ENCODE results near the gene FBLN1.

DNA sequence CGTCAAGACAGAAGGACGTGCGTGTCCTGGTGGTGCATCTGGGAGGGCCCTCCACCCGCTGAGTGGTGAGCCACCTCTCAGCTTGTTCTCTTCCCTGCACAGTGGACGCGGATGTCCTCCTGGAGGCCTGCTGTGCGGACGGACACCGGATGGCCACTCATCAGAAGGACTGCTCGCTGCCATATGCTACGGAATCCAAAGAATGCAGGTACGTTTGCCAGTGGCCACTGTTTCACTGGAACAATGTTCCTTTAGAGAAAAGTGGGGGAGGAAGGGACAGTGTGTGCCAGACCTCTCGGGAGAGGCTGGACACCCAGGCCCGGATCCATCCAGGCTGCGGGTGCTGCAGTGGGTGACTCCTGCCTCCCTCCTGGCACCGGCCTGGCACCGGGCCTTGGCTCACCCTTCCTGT lies 15.9 kb downstream of the FBLN1 start:
- TF ChIP-seq, protein P1, sequence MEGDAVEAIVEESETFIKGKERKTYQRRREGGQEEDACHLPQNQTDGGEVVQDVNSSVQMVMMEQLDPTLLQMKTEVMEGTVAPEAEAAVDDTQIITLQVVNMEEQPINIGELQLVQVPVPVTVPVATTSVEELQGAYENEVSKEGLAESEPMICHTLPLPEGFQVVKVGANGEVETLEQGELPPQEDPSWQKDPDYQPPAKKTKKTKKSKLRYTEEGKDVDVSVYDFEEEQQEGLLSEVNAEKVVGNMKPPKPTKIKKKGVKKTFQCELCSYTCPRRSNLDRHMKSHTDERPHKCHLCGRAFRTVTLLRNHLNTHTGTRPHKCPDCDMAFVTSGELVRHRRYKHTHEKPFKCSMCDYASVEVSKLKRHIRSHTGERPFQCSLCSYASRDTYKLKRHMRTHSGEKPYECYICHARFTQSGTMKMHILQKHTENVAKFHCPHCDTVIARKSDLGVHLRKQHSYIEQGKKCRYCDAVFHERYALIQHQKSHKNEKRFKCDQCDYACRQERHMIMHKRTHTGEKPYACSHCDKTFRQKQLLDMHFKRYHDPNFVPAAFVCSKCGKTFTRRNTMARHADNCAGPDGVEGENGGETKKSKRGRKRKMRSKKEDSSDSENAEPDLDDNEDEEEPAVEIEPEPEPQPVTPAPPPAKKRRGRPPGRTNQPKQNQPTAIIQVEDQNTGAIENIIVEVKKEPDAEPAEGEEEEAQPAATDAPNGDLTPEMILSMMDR (IDR thresholded peaks at IDR 0.05) = no peak
- TF ChIP-seq POLR2A (IDR thresholded peaks at IDR 0.05) (no peak), EP300 (IDR thresholded peaks at IDR 0.05) (no peak)

All from stomach (tissue), 4 donors.